ENCODE measurements around the gene KCNMA1.
"Not testable (repeated sequence)": the region's sequence is repeated elsewhere in the genome, so short reads cannot be mapped to it uniquely, and the experiment has no call there.

The KCNMA1 gene

DNA sequence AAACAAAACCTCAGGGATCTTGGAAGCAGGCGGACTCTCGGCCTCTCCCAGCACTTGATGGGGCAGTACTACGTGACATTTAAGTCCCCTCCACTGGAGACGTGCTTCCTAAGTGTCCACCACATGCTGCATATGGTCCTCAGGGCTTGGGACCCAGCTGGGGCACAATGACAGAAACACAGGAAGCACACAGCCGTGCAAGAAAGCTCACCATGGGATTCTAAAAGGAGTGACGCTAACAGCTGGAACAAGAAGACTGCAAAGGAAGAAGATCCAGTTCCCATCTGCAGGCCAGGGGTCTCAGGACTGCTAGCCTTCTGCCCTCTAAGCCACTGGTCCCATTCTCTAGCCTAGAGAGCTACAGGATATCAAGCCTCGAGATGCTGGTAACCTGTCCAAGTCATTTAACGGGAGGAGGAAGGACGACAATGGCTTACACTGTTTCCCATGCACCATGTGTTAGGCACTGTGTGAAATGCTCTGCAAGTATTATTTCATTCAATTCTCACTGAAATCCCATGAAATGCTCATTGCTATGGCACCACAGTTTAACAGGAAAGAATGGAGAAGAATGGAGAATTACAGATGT lies 61.1 kb downstream of the KCNMA1 start:
- Histone ChIP-seq H3K4me3 (ENCODE audit: low read length) (no peak overlapping the region), H2AFZ (ENCODE audit: low read depth, low read length) (no peak overlapping the region), H3K4me1 (ENCODE audit: insufficient read depth, low read length) (no peaks in the 10 kb centered on the region), H3K9me3 (ENCODE audit: low read length) (no peaks in the 10 kb centered on the region), H3K36me3 (ENCODE audit: insufficient read depth, low read length) (no peaks in the 10 kb centered on the region), H3K27me3 (ENCODE audit: insufficient read depth, low read length) (no peaks in the 10 kb centered on the region)

DNA sequence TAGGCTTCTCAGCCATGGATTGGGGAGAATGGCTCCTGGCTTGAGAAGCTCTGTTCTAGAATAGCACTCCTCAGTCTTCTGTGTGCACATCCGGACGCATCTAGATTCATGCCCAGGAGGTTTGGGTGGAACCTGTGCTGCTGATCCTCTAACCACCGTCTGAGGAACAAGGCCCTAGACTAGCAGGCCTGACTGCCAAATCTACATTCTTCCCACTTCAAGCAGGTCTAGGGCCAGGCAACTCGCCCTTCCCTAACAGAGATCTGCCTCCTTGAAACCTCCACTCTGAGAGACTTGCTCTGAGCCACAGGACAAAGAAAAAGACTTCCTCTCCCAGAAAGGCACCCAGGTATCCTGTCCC lies 61.6 kb downstream of the KCNMA1 start:
- H3K4me1 ChIP-seq (ENCODE audit: insufficient read depth, low read length), result no peaks in the 10 kb centered on the region
- no peaks in the 10 kb centered on the region for H3K27me3 ChIP-seq (ENCODE audit: insufficient read depth, low read length)
- H3K36me3 ChIP-seq (ENCODE audit: insufficient read depth, low read length), result no peaks in the 10 kb centered on the region
- H2AFZ ChIP-seq (ENCODE audit: low read depth, low read length), result no peak overlapping the region
- no peaks in the 10 kb centered on the region for H3K9me3 ChIP-seq (ENCODE audit: low read length)
- H3K4me3 ChIP-seq (ENCODE audit: low read length), result no peak overlapping the region

DNA sequence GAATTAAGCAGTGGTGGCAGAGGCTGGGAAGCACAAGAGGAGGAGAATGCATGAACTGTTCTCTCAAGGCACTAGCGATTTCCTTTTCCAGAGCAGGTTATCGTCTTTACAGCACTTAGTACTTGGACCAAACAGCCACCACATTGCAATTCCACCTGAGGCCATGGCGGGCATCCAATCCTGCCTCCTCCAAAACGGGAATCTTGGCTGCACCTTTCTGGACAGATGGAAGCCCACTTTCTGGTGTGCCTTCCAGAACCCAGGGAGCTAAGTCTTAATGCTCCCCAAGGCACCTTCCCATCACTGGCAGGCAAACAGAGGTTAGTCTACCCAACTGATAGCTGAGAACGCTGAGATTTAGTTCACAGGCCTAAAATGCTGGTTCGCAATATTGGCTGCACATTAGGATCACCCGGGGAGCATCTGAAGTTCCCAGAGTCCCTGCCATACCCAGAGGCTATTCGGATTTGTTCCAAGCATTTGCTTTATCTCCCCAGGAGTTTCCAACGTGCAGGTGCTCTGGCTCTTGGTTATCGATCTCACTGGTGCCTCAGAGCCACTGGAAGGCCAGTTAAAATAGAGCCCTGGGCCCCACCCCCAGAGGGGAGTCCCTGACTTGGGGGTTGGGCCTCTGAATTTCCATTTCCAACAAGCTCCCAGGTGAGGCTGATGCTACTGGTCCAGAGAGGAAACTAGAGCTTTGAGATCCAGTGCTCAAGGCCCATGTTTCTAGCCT lies 62.2 kb downstream of the KCNMA1 start:
- no peaks in the 10 kb centered on the region for H3K36me3 ChIP-seq (ENCODE audit: insufficient read depth, low read length)
- no peak overlapping the region for H2AFZ ChIP-seq (ENCODE audit: low read depth, low read length)
- H3K9me3 ChIP-seq (ENCODE audit: low read length), result no peaks in the 10 kb centered on the region
- H3K4me1 ChIP-seq (ENCODE audit: insufficient read depth, low read length), result no peaks in the 10 kb centered on the region
- H3K27me3 ChIP-seq (ENCODE audit: insufficient read depth, low read length), result no peaks in the 10 kb centered on the region
- H3K4me3 ChIP-seq (ENCODE audit: low read length), result no peak overlapping the region

DNA sequence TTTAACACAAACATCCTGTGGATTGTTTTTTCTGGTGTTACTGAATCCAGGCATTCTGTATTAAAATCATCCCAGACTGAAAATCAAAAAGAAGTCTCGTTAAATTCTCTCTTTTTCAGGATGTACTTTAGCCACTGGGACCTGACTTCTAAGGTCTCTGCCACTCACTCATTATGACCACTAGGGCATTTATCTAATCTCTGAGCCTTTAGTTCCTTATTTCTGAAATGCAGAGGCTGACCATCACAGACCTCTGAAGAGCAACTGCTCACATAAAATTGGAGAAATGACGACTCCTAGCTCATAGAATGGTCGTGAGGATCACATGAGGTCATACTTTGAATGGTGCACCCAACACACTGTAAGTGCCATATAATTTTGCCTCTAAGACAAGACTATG lies 63.2 kb downstream of the KCNMA1 start:
- Histone ChIP-seq H3K36me3 (ENCODE audit: insufficient read depth, low read length) (no peaks in the 10 kb centered on the region), H3K4me1 (ENCODE audit: insufficient read depth, low read length) (no peaks in the 10 kb centered on the region), H2AFZ (ENCODE audit: low read depth, low read length) (no peak overlapping the region), H3K27me3 (ENCODE audit: insufficient read depth, low read length) (no peaks in the 10 kb centered on the region), H3K9me3 (ENCODE audit: low read length) (no peaks in the 10 kb centered on the region), H3K4me3 (ENCODE audit: low read length) (no peak overlapping the region)

DNA sequence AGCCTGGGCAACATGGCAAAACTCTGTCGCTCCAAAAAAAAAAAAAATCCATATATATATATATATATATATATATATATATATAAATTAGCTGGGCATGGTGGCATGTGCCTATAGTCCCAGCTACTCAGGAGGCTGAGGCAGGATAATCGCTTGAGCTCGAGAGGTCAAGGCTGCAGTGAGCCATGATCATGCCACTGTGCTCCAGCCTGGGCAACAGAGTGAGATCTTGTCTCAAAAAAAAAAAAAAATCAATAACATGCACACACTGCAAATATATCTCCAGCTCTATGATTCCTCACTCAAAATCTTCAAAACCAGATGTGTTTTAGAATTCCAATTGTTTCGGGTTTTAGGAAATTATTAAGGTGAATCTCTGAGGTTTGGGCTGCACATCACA lies 65.1 kb downstream of the KCNMA1 start:
- not testable (repeated sequence) for H2AFZ ChIP-seq (ENCODE audit: low read depth, low read length)

DNA sequence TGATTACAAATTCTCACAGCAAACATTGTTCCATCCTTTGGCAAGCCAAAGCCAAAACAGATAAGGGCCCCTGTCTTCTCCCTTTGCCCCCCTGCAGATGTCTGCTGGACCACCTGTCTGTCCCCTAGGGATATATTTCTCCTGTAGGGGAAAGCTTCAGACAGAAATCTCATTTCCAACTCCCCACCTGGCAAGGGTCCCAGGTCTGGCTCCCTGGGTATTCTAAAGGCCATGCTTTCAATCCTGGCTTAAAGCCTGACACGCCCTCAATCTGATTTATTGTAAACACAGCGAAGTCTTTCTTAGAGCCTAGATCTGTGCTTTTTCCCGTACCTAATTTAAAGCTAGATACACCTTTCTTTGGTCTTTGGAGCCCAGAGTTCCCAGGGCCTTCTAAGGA lies 66.1 kb downstream of the KCNMA1 start:
- no peak overlapping the region for H3K4me3 ChIP-seq (ENCODE audit: low read length)
- H3K9me3 ChIP-seq (ENCODE audit: low read length), result no peaks in the 10 kb centered on the region
- H3K36me3 ChIP-seq (ENCODE audit: insufficient read depth, low read length), result no peaks in the 10 kb centered on the region
- H3K4me1 ChIP-seq (ENCODE audit: insufficient read depth, low read length), result no peaks in the 10 kb centered on the region
- no peak overlapping the region for H2AFZ ChIP-seq (ENCODE audit: low read depth, low read length)
- no peaks in the 10 kb centered on the region for H3K27me3 ChIP-seq (ENCODE audit: insufficient read depth, low read length)

More for the DNA sequence above, 65.1 kb downstream of the KCNMA1 start:
- not testable (repeated sequence) for H3K36me3 ChIP-seq (ENCODE audit: insufficient read depth, low read length); H3K4me1 ChIP-seq (ENCODE audit: insufficient read depth, low read length); H3K4me3 ChIP-seq (ENCODE audit: low read length); H3K27me3 ChIP-seq (ENCODE audit: insufficient read depth, low read length); H3K9me3 ChIP-seq (ENCODE audit: low read length)

DNA sequence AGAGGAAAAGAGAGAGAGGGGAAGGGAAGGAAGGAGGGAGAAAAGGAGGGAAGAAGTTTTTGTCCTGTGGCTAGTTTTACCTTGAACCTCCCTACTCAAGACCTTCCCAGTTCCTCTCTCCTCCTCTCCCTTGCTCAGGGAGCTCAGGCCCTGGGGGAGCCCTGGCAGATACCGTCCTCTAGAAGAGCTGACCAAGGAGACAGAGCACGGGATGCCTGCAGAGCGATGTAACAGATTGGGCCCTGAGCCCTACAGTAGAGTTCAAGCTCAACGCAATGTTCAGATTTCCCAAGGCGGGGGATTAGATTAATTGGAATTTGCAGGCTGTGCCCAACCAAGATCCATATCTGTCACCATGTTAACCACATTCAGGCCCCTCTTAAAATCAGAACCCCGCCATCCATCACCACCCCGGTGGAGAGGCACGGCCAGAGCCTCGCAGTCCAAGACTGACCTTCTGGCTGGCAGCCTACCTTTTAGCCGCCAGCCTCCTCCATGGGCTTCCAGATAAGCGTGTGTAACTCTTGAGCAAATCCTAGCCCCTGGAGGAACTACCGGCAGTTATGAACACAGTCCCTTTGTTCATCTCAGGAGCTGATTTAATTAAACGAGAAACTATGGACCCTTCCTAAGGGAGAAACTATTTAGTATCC lies 70.6 kb downstream of the KCNMA1 start:
- Histone ChIP-seq H3K9me3 (ENCODE audit: low read length) (no peaks in the 10 kb centered on the region), H3K4me3 (ENCODE audit: low read length) (no peak overlapping the region), H3K4me1 (ENCODE audit: insufficient read depth, low read length) (no peaks in the 10 kb centered on the region), H3K27me3 (ENCODE audit: insufficient read depth, low read length) (peaks cover 4% of the 10 kb centered on the region), H3K36me3 (ENCODE audit: insufficient read depth, low read length) (no peaks in the 10 kb centered on the region), H2AFZ (ENCODE audit: low read depth, low read length) (no peak overlapping the region)

DNA sequence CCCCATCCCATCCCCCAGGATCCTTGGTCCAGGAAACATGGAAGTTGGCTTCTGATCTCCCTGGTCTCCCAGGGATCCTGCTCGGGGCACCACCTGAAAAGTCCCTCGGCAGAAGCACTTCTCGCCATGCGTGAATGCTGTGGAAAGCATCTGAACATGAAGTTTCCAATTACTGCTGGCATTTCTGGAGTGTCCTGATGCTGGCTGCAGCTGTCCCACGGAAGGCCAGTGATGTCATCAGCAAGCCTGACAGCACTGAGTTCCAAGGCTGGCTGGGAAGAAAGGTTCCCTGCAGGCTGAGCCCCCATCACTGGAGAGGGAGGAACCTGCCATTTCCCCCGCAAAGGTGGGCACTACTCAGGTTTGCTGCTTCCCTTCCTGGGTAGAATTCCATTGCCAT lies 71.4 kb downstream of the KCNMA1 start:
- no peak overlapping the region for H3K4me3 ChIP-seq (ENCODE audit: low read length)
- H3K9me3 ChIP-seq (ENCODE audit: low read length), result no peaks in the 10 kb centered on the region
- H3K36me3 ChIP-seq (ENCODE audit: insufficient read depth, low read length), result no peaks in the 10 kb centered on the region
- H3K27me3 ChIP-seq (ENCODE audit: insufficient read depth, low read length), result peaks cover 4% of the 10 kb centered on the region
- no peak overlapping the region for H2AFZ ChIP-seq (ENCODE audit: low read depth, low read length)
- H3K4me1 ChIP-seq (ENCODE audit: insufficient read depth, low read length), result no peaks in the 10 kb centered on the region

DNA sequence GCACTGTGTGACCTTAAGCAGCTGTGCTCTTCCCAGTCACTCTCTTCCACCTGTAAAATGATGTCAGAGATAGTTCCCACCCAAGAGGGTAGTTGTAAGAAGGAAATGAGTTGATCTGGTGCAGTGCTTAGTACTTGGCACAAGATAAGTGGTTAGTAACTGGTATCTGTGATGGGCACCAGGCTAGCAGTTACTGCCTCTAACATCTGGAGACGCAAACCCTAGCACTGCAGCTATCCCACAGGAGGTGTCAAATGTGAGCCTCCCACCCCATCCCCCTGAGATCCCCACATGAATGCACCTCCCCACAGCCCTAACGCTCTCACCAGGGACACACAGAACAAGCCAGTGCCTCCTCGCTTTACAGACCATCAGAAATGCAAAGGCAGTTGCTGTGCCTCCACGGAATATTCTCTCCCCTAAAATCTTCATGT lies 72.0 kb downstream of the KCNMA1 start:
- Histone ChIP-seq H3K4me1 (ENCODE audit: insufficient read depth, low read length) (no peaks in the 10 kb centered on the region), H3K36me3 (ENCODE audit: insufficient read depth, low read length) (no peaks in the 10 kb centered on the region), H3K9me3 (ENCODE audit: low read length) (no peaks in the 10 kb centered on the region), H3K4me3 (ENCODE audit: low read length) (no peak overlapping the region), H2AFZ (ENCODE audit: low read depth, low read length) (no peak overlapping the region), H3K27me3 (ENCODE audit: insufficient read depth, low read length) (peaks cover 4% of the 10 kb centered on the region)

DNA sequence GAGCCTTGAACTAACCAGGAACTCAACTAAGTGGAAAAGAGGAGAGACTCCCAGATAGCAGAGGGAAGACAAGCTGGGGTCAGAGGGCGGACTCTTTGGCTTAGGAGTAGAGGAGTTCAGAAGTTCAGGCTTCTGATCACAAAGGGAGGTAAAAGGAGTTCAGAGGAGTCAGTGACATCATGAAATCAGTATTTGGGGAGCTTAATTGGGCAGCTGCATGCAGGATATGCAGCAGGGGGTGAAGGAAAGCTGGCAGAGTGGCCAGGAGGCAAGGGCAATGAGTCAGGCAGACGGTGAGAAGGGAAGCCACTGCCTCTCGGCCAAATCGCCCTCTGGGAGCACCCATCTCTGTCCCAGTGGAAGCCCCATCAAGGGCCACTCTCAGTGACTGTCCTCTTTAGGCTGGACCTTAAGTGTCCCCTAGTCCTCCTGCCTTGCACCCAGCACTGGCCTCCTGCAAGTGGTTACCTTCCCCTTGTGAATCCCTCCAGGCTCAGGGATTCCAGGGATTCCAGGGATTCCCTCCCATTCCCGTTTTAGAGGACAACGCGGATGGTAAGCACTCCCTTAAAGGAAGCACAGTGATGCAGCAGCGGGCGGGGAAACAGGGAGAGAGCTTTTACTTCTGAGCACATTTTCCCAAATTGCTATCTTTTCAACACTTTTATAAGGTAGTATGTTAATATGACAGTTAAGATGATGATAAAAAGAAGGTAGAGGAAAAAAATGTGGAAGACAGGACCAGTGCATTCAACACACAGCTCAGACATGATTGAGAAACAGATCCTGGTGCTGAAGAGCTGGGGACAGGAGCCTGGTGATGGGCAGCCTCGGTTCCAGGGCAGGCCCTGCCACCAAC lies 72.6 kb downstream of the KCNMA1 start:
- Histone ChIP-seq H3K4me3 (ENCODE audit: low read length) (no peak overlapping the region), H3K4me1 (ENCODE audit: insufficient read depth, low read length) (no peaks in the 10 kb centered on the region), H2AFZ (ENCODE audit: low read depth, low read length) (no peak overlapping the region), H3K27me3 (ENCODE audit: insufficient read depth, low read length) (peaks cover 4% of the 10 kb centered on the region), H3K9me3 (ENCODE audit: low read length) (no peaks in the 10 kb centered on the region), H3K36me3 (ENCODE audit: insufficient read depth, low read length) (no peaks in the 10 kb centered on the region)

DNA sequence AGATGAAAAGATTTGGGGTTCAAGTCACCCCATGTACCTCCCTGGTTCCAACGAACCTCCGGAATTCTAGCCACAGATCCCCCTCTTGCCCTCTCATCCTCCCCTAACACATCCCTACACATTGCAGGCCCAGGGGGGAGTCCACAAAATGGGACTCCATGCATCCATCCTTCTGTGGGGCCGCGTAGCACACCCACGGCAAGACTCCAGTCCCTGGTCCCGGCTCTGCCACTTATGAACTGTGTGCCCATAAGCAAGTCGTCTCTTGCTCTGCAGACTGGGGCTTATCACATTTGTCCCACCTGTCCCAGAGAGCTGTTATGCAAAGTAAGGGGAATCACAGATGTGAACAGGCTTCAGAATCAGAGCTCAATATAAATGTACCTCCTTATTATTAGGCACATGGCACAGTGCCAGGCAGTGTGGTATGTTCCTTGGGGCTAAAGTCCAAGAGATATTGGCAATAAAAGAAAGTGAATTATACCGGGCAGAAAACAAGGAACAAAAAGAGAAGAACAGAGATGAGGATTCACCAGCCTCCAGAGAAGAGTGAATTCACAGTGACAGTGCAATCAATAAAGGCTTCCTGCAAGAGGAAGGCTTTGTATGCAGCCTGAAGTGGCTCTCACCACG lies 73.9 kb downstream of the KCNMA1 start:
- Histone ChIP-seq H3K9me3 (ENCODE audit: low read length) (no peaks in the 10 kb centered on the region), H3K4me3 (ENCODE audit: low read length) (no peak overlapping the region), H2AFZ (ENCODE audit: low read depth, low read length) (no peak overlapping the region), H3K4me1 (ENCODE audit: insufficient read depth, low read length) (no peaks in the 10 kb centered on the region), H3K27me3 (ENCODE audit: insufficient read depth, low read length) (peaks cover 4% of the 10 kb centered on the region), H3K36me3 (ENCODE audit: insufficient read depth, low read length) (no peaks in the 10 kb centered on the region)

DNA sequence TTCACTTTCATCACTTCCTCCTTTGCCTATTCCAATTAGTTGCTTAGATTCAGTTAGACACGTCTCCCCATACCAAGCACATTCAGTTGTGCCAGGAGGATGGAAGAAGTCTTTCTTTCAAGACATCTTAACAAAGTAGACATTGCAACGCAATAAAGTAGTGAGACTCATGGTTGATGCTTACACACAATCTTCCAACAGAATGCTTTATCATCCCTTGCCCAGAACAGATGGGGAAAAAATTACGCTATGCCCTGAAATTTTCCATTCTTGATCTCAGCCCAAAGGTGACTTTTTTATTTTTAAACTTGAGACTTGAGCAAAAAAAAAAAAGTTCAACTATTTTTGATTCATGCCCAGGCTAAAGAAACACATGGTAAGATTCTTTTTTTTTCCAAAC lies 74.9 kb downstream of the KCNMA1 start:
- Histone ChIP-seq H3K36me3 (ENCODE audit: insufficient read depth, low read length) (no peaks in the 10 kb centered on the region), H3K4me3 (ENCODE audit: low read length) (no peak overlapping the region), H3K27me3 (ENCODE audit: insufficient read depth, low read length) (peaks cover 4% of the 10 kb centered on the region), H2AFZ (ENCODE audit: low read depth, low read length) (no peak overlapping the region), H3K9me3 (ENCODE audit: low read length) (no peaks in the 10 kb centered on the region), H3K4me1 (ENCODE audit: insufficient read depth, low read length) (no peaks in the 10 kb centered on the region)

DNA sequence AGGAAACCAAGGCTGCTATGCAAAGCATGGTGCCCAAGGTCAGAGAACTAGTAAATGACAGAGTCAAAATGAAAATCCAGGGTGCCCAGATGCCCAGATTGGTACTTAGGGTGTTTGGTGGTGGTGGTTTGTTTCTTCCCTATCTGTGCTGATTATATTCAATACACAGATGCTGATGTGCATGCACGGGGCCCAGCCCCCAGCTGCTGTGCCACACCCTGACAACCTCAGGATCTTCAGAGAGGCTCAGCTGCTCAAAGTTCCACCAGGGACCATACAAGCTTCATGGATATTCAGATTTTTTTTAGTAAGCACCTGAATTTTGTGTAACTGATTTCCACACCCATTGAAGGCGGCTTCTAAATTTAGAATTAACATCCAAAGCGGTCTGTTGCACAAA lies 75.6 kb downstream of the KCNMA1 start:
- Histone ChIP-seq H3K36me3 (ENCODE audit: insufficient read depth, low read length) (no peaks in the 10 kb centered on the region), H3K9me3 (ENCODE audit: low read length) (no peaks in the 10 kb centered on the region), H3K27me3 (ENCODE audit: insufficient read depth, low read length) (peaks cover 4% of the 10 kb centered on the region), H2AFZ (ENCODE audit: low read depth, low read length) (no peak overlapping the region), H3K4me3 (ENCODE audit: low read length) (no peak overlapping the region), H3K4me1 (ENCODE audit: insufficient read depth, low read length) (no peaks in the 10 kb centered on the region)
